A549 (cell line): ENCODE measurements around the gene YWHAE. TPM values are rescaled to one million over a fixed set of nuclear protein-coding genes. Genes with fewer than 3 reads are reported as not detected.

Experiments used
- ATAC-seq, 2 experiments: fragments of 200-7000 bp in 1 of 2; fragments of >200 bp in 1 of 2; cut with Nextera tagmentation in 1 of 2; cut with Tn5 transposase in 1 of 2; 3 replicates each; pipeline versions ENCODE4 v1.8.0 to v1.9.1; 2018 to 2020; ENCODE audit warnings: mild to moderate bottlenecking in 1 of 2, moderate library complexity in 1 of 2
- CTCF ChIA-PET: fragments of 300-600 bp; sonication (Branson Sonifier 250); formaldehyde crosslinking; extraction: SDS; loops from one replicate; lab custom pipeline; 2021; ENCODE audit warnings: antibody characterized with exemption, inconsistent platforms; lab: Yijun Ruan, JAX
- POLR2A ChIA-PET: fragments of 350-600 bp; formaldehyde crosslinking; extraction: SDS; loops from one replicate; lab custom pipeline; 2021; ENCODE audit warnings: antibody characterized with exemption, inconsistent platforms; lab: Yijun Ruan, JAX
- DNase-seq, 2 experiments: peaks; one replicate each; pipeline versions ENCODE4 v3.0.0 to v3.0.0-alpha.2; 2011 to 2016; ENCODE audit warnings: low read depth in 1 of 2, low spot score in 1 of 2
- FAIRE-seq: peaks from 2 replicates; lab custom pipeline; 2011; peaks lifted over from hg19 to GRCh38; lab: Jason Lieb, UNC
- H3K27ac ChIP-seq, 2 experiments: fragments of >200 bp; sonication (Bioruptor Twin); formaldehyde crosslinking; 3 replicates each; pipeline ENCODE4 v1.5.1; 2016 to 2017
- H3K4me1 ChIP-seq: fragments of >200 bp; sonication (Bioruptor Twin); formaldehyde crosslinking; 3 replicates; pipeline ENCODE4 v1.6.1; 2016
- H3K4me2 ChIP-seq: fragments of >200 bp; sonication (Bioruptor Twin); formaldehyde crosslinking; 3 replicates; pipeline ENCODE4 v1.6.1; 2016
- H3K4me3 ChIP-seq: fragments of >200 bp; sonication (Bioruptor Twin); formaldehyde crosslinking; 3 replicates; pipeline ENCODE4 v1.5.1; 2016
- H3K9me3 ChIP-seq: fragments of >200 bp; sonication (Bioruptor Twin); formaldehyde crosslinking; 3 replicates; pipeline ENCODE4 v1.6.1; 2016
- CBX8 ChIP-seq: fragments of 200-600 bp; sonication (generic); IDR thresholded peaks from 2 replicates; pipeline ENCODE4 v1.6.1; 2016
- CHD4 ChIP-seq: fragments of 200-600 bp; sonication (generic); IDR thresholded peaks from 2 replicates; pipeline ENCODE4 v1.6.1; 2016; ENCODE audit warnings: antibody characterized with exemption, mild to moderate bottlenecking, borderline replicate concordance
- EP300 ChIP-seq, 2 experiments: fragments of >200 bp; sonication (Bioruptor Twin); formaldehyde crosslinking; IDR thresholded peaks; 2 replicates in 1 of 2; 3 replicates in 1 of 2; pipeline ENCODE4 v1.6.1; 2016 to 2017
- ESRRA ChIP-seq: fragments of 150-350 bp; IDR thresholded peaks from 2 replicates; pipeline ENCODE4 v1.6.1; 2014; ENCODE audit warnings: mild to moderate bottlenecking, low read length, borderline replicate concordance
- FOXS1 ChIP-seq: fragments of 250-450 bp; sonication (Bioruptor Pico); IDR thresholded peaks from 2 replicates; pipeline ENCODE4 v1.5.0; 2020; ENCODE audit warnings: mild to moderate bottlenecking, moderate library complexity
- HES2 ChIP-seq: fragments of >200 bp; sonication (Bioruptor Twin); formaldehyde crosslinking; IDR thresholded peaks from 2 replicates; pipeline ENCODE4 v1.6.1; 2016
- HEYL ChIP-seq: fragments of 250-450 bp; sonication (Bioruptor Pico); IDR thresholded peaks from 2 replicates; pipeline ENCODE4 v1.8.0; 2021; ENCODE audit warnings: mild to moderate bottlenecking, moderate library complexity
- HOXA7 ChIP-seq: fragments of 250-450 bp; sonication (Bioruptor Pico); IDR thresholded peaks from 2 replicates; pipeline ENCODE4 v1.5.0; 2020; ENCODE audit warnings: mild to moderate bottlenecking, moderate library complexity
- JUNB ChIP-seq: fragments of >200 bp; sonication (Bioruptor Twin); formaldehyde crosslinking; IDR thresholded peaks from 2 replicates; pipeline ENCODE4 v1.6.1; 2016
- MAZ ChIP-seq: fragments of 150-350 bp; IDR thresholded peaks from 2 replicates; pipeline ENCODE4 v1.6.1; 2014; ENCODE audit warnings: antibody characterized with exemption, low read depth, low read length, borderline replicate concordance
- MYC ChIP-seq: IDR thresholded peaks from 2 replicates; pipeline ENCODE4 v1.6.1; 2012; ENCODE audit warnings: mild to moderate bottlenecking, inconsistent platforms, low read length, improper control_type of control experiment, borderline replicate concordance
- NPAS2 ChIP-seq: fragments of 250-450 bp; sonication (Bioruptor Pico); IDR thresholded peaks from 2 replicates; pipeline ENCODE4 v1.8.0; 2022; ENCODE audit warnings: mild to moderate bottlenecking, moderate library complexity, borderline replicate concordance
- NR3C1 ChIP-seq: fragments of >200 bp; sonication (Bioruptor Twin); formaldehyde crosslinking; IDR thresholded peaks from 3 replicates; pipeline ENCODE4 v1.6.1; 2017
- PHF8 ChIP-seq: fragments of 200-600 bp; sonication (generic); IDR thresholded peaks from 2 replicates; pipeline ENCODE4 v1.6.1; 2016; ENCODE audit warnings: low read depth, mild to moderate bottlenecking, antibody characterized with exemption, moderate library complexity, borderline replicate concordance
- POLR2AphosphoS2 ChIP-seq: conservative IDR thresholded peaks from 2 replicates; pipeline ENCODE4 v1.6.1; 2012; ENCODE audit warnings: low read length, improper control_type of control experiment, inconsistent platforms
- RARB ChIP-seq: fragments of 250-450 bp; sonication (Bioruptor Pico); IDR thresholded peaks from 2 replicates; pipeline ENCODE4 v1.8.0; 2021; ENCODE audit warnings: mild to moderate bottlenecking, moderate library complexity
- REST ChIP-seq: fragments of 200-600 bp; sonication (generic); IDR thresholded peaks from 2 replicates; pipeline ENCODE4 v1.6.1; 2016; ENCODE audit warnings: antibody characterized with exemption, mild to moderate bottlenecking, moderate library complexity
- TFCP2L1 ChIP-seq: fragments of 250-450 bp; sonication (Bioruptor Pico); IDR thresholded peaks from 2 replicates; pipeline ENCODE4 v1.5.0; 2021; ENCODE audit warnings: mild to moderate bottlenecking
- ZFP36 ChIP-seq: fragments of 450-650 bp; IDR thresholded peaks from 2 replicates; pipeline ENCODE4 v1.6.1; 2014; ENCODE audit warnings: borderline replicate concordance; ENCODE audit not compliant: partially characterized antibody
- ZNF302 ChIP-seq: fragments of 250-450 bp; sonication (Bioruptor Pico); IDR thresholded peaks from 2 replicates; pipeline ENCODE4 v1.9.0; 2021; ENCODE audit warnings: inconsistent platforms, mild to moderate bottlenecking, moderate library complexity
- ZSCAN20 ChIP-seq: fragments of 250-450 bp; sonication (Bioruptor Pico); IDR thresholded peaks from 2 replicates; pipeline ENCODE4 v1.8.0; 2022; ENCODE audit warnings: mild to moderate bottlenecking, moderate library complexity
- WGBS: methylation state at CpG from one replicate; pipeline ENCODE4 v1.1.6; 2017; ENCODE audit errors: missing lambda C conversion rate; 5-methylcytosine and 5-hydroxymethylcytosine counted together
- polyA plus RNA-seq, 4 experiments: library from polyadenylated mRNA; depleted of rRNA in 3 of 4; stranded (reverse); fragments of >200 nt; fragmentation: RNase III in 1 of 4; extraction: RNeasy Plus Mini Kit Qiagen cat#74134 plus additional on column Dnase treatment in 1 of 4; gene quantifications; 2 replicates in 3 of 4; 3 replicates in 1 of 4; pipeline ENCODE4 v1.2.3, GENCODE V29; 2011 to 2017

YWHAE gene
- polyA plus RNA-seq, 2 of the 4 experiments (the other 2 are of a cell fraction) = 1,284 to 1,548 TPM

GRCh38 chr17:1302761-1303160, 97.3 kb downstream of the YWHAE start:
- POLR2A ChIA-PET = no interaction called here
- Histone ChIP-seq H3K27ac (no peak overlapping the region), H3K4me1 (no peaks in the 10 kb centered on the region)
- DNase-seq (no peak), FAIRE-seq (no peak)
- TF ChIP-seq CBX8 (no peak), CHD4 (no peak), ZFP36 (no peak), REST (no peak), ZSCAN20 (CRISPR knock-in tag) (no peak)
- TF ChIP-seq, all 56 proteins: peak for 0
- CTCF ChIA-PET = interaction anchor here (0.6 to 1.7 kb wide), 2 partner anchors 30 to 37 kb away, joined by 3 to 4 read pairs; no protein-coding TSS in a partner anchor
- no peak overlapping the region for H3K4me2 ChIP-seq
- WGBS = 77% methylated on average over 18 of the region's 18 CpGs
- H3K4me3 ChIP-seq = no peak overlapping the region
- H3K9me3 ChIP-seq = no peaks in the 10 kb centered on the region
- ATAC-seq = no peak

- POLR2A ChIA-PET = no interaction called here
- no peak for FAIRE-seq
- H3K27ac ChIP-seq = no peak overlapping the region
- H3K4me3 ChIP-seq = no peak overlapping the region
- TF ChIP-seq HEYL (CRISPR knock-in tag) = no peak
- TF ChIP-seq, all 56 proteins: peak for 0
- Histone ChIP-seq H3K4me1 (no peaks in the 10 kb centered on the region), H3K9me3 (no peaks in the 10 kb centered on the region), H3K4me2 (no peak overlapping the region)
- DNase-seq (no peak), ATAC-seq (no peak)
- CTCF ChIA-PET = interaction anchor here (0.8 to 1.2 kb wide), 2 partner anchors 16 to 31 kb away, joined by 3 read pairs; no protein-coding TSS in a partner anchor
- 65% methylated on average over 14 of the region's 14 CpGs for WGBS
These were observed 98.5 kb downstream of the YWHAE start for GRCh38 chr17:1301546-1301945.

GRCh38 chr17:1300371-1300905, 99.6 kb downstream of the YWHAE start:
- ATAC-seq (peak; percentile 5 to 25; a peak in 3 of 6 replicates), FAIRE-seq (no peak)
- CTCF ChIA-PET = interaction anchor here (3.6 kb wide), 1 partner anchor 32 kb away, joined by 13 read pairs; no protein-coding TSS in a partner anchor

GRCh38 chr17:1299552-1300370, 100.3 kb downstream of the YWHAE start:
- H3K4me2 ChIP-seq = no peak overlapping the region
- ChIA-PET CTCF (interaction anchor here (0.6 to 3.6 kb wide), 4 partner anchors 32 to 331 kb away, joined by 4 to 13 read pairs (median 6); no protein-coding TSS in a partner anchor), POLR2A (no interaction called here)
- 52% methylated on average over 22 of the region's 22 CpGs for WGBS
- no peaks in the 10 kb centered on the region for H3K4me1 ChIP-seq
- H3K4me3 ChIP-seq = no peak overlapping the region
- TF ChIP-seq MAZ (no peak), JUNB (no peak), FOXS1 (CRISPR knock-in tag) (no peak), HES2 (no peak), RARB (CRISPR knock-in tag) (no peak), MYC (no peak), PHF8 (no peak), TFCP2L1 (CRISPR knock-in tag) (no peak), HEYL (CRISPR knock-in tag) (no peak), NR3C1 (no peak), ZNF302 (CRISPR knock-in tag) (no peak), EP300 (IDR thresholded peaks at IDR 0.05) (no peak), NPAS2 (CRISPR knock-in tag) (no peak), HOXA7 (CRISPR knock-in tag) (no peak), POLR2AphosphoS2 (no peak)
- peak in 1 of 2 experiments; percentile 7; a peak in 2 of 6 replicates for ATAC-seq
- no peak overlapping the region for H3K27ac ChIP-seq
- DNase-seq = no peak
- no peaks in the 10 kb centered on the region for H3K9me3 ChIP-seq
- no peak for FAIRE-seq

More at GRCh38 chr17:1300371-1300905, 99.6 kb downstream of the YWHAE start:
- TF ChIP-seq ESRRA = no peak
- Histone ChIP-seq H3K4me3 (no peak overlapping the region), H3K9me3 (no peaks in the 10 kb centered on the region), H3K4me1 (no peaks in the 10 kb centered on the region), H3K4me2 (no peak overlapping the region), H3K27ac (no peak overlapping the region)
- DNase-seq = no peak
- 67% methylated on average over 15 of the region's 17 CpGs for WGBS
- POLR2A ChIA-PET = no interaction called here
